Measurements from ENCODE around the gene CTNNA2. TPM values are rescaled to one million over a fixed set of nuclear protein-coding genes. Genes with fewer than 3 reads are reported as not detected.

Gene CTNNA2
- total and polyA plus RNA-seq, 9 of the 15 experiments (the other 6 are each of a cell fraction or from before 2014, with no cell fraction given), result 0.03 to 0.40 (median 0.15) TPM

- TF ChIP-seq DNMT1 (IDR thresholded peaks at IDR 0.05), result no peak
- TF ChIP-seq L3MBTL2 (IDR thresholded peaks at IDR 0.05), result 0 out of 2 replicates have a peak, but pooled peaks have one; percentile 9
- ChIA-PET CTCF (ENCODE audit: low intra/inter-chr PET ratio) (no interaction called here), POLR2A (interaction anchor here (0.7 kb wide), 1 partner anchor 72 kb away, joined by 3 read pairs; no protein-coding TSS in a partner anchor)
- Histone ChIP-seq H3K27ac (ENCODE audit: extremely low read depth, low read depth, low read length) (no peak overlapping the region), H2AFZ (ENCODE audit: low read depth, low read length) (no peak overlapping the region), H3K4me2 (ENCODE audit: insufficient read depth, low read length) (peak overlapping the region; percentile 36), H3K27me3 (ENCODE audit: control insufficient read depth in 2 of 2, insufficient read depth in 2 of 2, low read length in 2 of 2) (peaks cover 22 to 24% of the 10 kb centered on the region in 2 experiments), H3K9me1 (ENCODE audit: control insufficient read depth, insufficient read depth, low read length) (no peaks in the 10 kb centered on the region), H3K9me3 (replicated peaks; ENCODE audit: control insufficient read depth, insufficient read depth, low read depth, low read length) (no peaks in the 10 kb centered on the region), H3K79me2 (ENCODE audit: control insufficient read depth, insufficient read depth, low read length) (no peaks in the 10 kb centered on the region), H3K4me1 (replicated peaks in 1 of 2; ENCODE audit: control insufficient read depth in 2 of 2, insufficient read depth in 2 of 2, low read length in 2 of 2) (peaks cover 0 to 23% of the 10 kb centered on the region in 2 experiments; a peak in 2 of 5 replicates), H3K9ac (ENCODE audit: insufficient read depth in 1 of 2, low read depth in 2 of 2, low read length in 2 of 2) (peak overlapping the region in 1 of 2 experiments; percentile 67; a peak in 1 of 4 replicates), H3K36me3 (ENCODE audit: control insufficient read depth, insufficient read depth, low read length) (no peaks in the 10 kb centered on the region), H4K20me1 (replicated peaks; ENCODE audit: control insufficient read depth, insufficient read depth, low read length) (no peaks in the 10 kb centered on the region), H3K4me3 (no peak overlapping the region)
- no peak for DNase-seq (ENCODE audit: extremely low read depth in 1 of 4, low spot score in 3 of 4)
- WGBS (ENCODE audit: insufficient coverage, low coverage, missing lambda C conversion rate), result 5% methylated on average over 12 of the region's 12 CpGs
- ATAC-seq, result no peak
- no peak for FAIRE-seq
- in situ Hi-C loops (cut with MboI), result no loop called here
- intact Hi-C loops (cut with micrococcal nuclease), result no loop called here
- BruUV-seq (replicated peaks), result no TSS peak
These were observed 789.1 kb downstream of the CTNNA2 start for GRCh38 chr2:80302001-80302313.

DNA sequence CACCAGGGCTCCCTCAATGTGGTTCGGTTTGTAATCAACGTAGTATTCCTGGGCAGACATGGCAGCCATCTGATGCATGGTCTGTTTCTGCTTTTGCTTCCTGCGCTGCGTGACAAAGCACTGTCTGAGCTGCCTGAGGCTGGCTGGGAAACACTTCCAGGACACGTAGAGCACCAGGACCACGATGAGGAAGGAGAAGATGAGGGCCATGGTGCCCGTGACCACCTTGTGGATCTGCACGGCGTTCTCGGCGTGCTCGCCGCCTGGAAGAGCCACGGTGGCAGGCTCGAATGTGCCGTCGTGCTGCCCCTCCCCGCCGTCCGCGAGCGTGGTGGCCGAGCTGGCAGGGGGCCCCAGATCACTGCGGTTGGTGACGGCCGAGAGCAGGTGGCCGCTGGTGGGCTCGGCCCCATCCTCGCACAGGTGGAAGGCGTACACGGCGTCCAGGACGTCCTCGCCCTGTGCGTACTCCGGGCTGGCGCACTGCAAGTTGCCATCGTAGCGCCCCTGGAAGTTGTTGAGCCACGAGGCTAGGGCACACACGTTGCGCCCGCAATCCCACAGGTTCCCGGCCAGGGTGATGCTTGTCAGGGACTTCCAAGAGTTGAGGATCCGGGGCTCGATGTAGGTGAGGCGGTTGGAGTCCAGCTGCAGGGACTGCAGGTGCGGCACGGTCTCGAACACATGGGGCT, 789.6 kb downstream of the CTNNA2 start:
- H3K9me3 ChIP-seq (replicated peaks; ENCODE audit: control insufficient read depth, insufficient read depth, low read depth, low read length), result no peaks in the 10 kb centered on the region
- ATAC-seq (no peak), DNase-seq (ENCODE audit: extremely low read depth in 1 of 4, low spot score in 3 of 4) (no peak), FAIRE-seq (no peak)
- in situ Hi-C loops (cut with MboI), result no loop called here
- H3K4me1 ChIP-seq (replicated peaks in 1 of 2; ENCODE audit: control insufficient read depth in 2 of 2, insufficient read depth in 2 of 2, low read length in 2 of 2), result peaks cover 0 to 23% of the 10 kb centered on the region in 2 experiments; a peak in 2 of 5 replicates
- H3K36me3 ChIP-seq (ENCODE audit: control insufficient read depth, insufficient read depth, low read length), result no peaks in the 10 kb centered on the region
- peaks cover 22 to 24% of the 10 kb centered on the region in 2 experiments for H3K27me3 ChIP-seq (ENCODE audit: control insufficient read depth in 2 of 2, insufficient read depth in 2 of 2, low read length in 2 of 2)
- no peak overlapping the region for H3K27ac ChIP-seq (ENCODE audit: extremely low read depth, low read depth, low read length)
- 10% methylated on average over 47 of the region's 50 CpGs for WGBS (ENCODE audit: insufficient coverage, low coverage, missing lambda C conversion rate)
- ChIA-PET POLR2A (interaction anchor here (0.6 to 0.7 kb wide), 2 partner anchors 71 to 224 kb away, joined by 3 read pairs; no protein-coding TSS in a partner anchor), CTCF (ENCODE audit: low intra/inter-chr PET ratio) (no interaction called here)
- BruUV-seq (replicated peaks), result no TSS peak
- H3K79me2 ChIP-seq (ENCODE audit: control insufficient read depth, insufficient read depth, low read length), result no peaks in the 10 kb centered on the region
- no peaks in the 10 kb centered on the region for H3K9me1 ChIP-seq (ENCODE audit: control insufficient read depth, insufficient read depth, low read length)
- intact Hi-C loops (cut with micrococcal nuclease), result no loop called here
- no peaks in the 10 kb centered on the region for H4K20me1 ChIP-seq (replicated peaks; ENCODE audit: control insufficient read depth, insufficient read depth, low read length)
- peak overlapping the region in 1 of 2 experiments; percentile 67; a peak in 2 of 4 replicates for H3K9ac ChIP-seq (ENCODE audit: insufficient read depth in 1 of 2, low read depth in 2 of 2, low read length in 2 of 2)
- H3K4me2 ChIP-seq (ENCODE audit: insufficient read depth, low read length), result peak overlapping the region; percentile 36
- TF ChIP-seq CTBP1 (IDR thresholded peaks at IDR 0.05; ENCODE audit: borderline replicate concordance) (no peak), L3MBTL2 (IDR thresholded peaks at IDR 0.05) (0 out of 2 replicates have a peak, but pooled peaks have one; percentile 2)
- no peak overlapping the region for H3K4me3 ChIP-seq
- H2AFZ ChIP-seq (ENCODE audit: low read depth, low read length), result peak overlapping the region; percentile 62

Measured in K562 (cell line).